ENCODE data around the gene ACVR1B. TPM values are rescaled to one million over a fixed set of nuclear protein-coding genes. Genes with fewer than 3 reads are reported as not detected.

ACVR1B gene
- total RNA-seq, 1 donor, result 10.5 TPM

GRCh38 chr12:52033446-52034140, 82.1 kb downstream of the ACVR1B start:
- H3K36me3 ChIP-seq (ENCODE audit: insufficient read depth, low read length), result no peaks in the 10 kb centered on the region
- peak overlapping the region; percentile 93 for H3K27ac ChIP-seq (ENCODE audit: low read depth, low read length)
- DNase-seq (ENCODE audit: insufficient read length, low spot score, missing footprints), result no peak
- H3K4me2 ChIP-seq (ENCODE audit: insufficient read depth, low read length), result peak overlapping the region; percentile 71
- H3K79me2 ChIP-seq (ENCODE audit: insufficient read depth, low read length), result peaks cover 2% of the 10 kb centered on the region
- no peak overlapping the region for H2AFZ ChIP-seq (ENCODE audit: low read length)
- H3K4me1 ChIP-seq (ENCODE audit: insufficient read depth, low read length), result peaks cover 27% of the 10 kb centered on the region
- H3K27me3 ChIP-seq (ENCODE audit: insufficient read depth, low read length), result no peaks in the 10 kb centered on the region
- no peaks in the 10 kb centered on the region for H3K9me3 ChIP-seq (ENCODE audit: low read depth, low read length)
- no peak for TF ChIP-seq CTCF (IDR thresholded peaks at IDR 0.05; ENCODE audit: extremely low read depth, low read depth, low read length)
- no peaks in the 10 kb centered on the region for H4K20me1 ChIP-seq (ENCODE audit: insufficient read depth, low read length)
- peak overlapping the region; percentile 63 for H3K4me3 ChIP-seq (ENCODE audit: insufficient read depth, low read length)

GRCh38 chr12:52035190-52035589, 83.7 kb downstream of the ACVR1B start:
- no peak overlapping the region for H3K27ac ChIP-seq (ENCODE audit: low read depth, low read length)
- no peaks in the 10 kb centered on the region for H4K20me1 ChIP-seq (ENCODE audit: insufficient read depth, low read length)
- no peak overlapping the region for H2AFZ ChIP-seq (ENCODE audit: low read length)
- DNase-seq (ENCODE audit: insufficient read length, low spot score, missing footprints), result no peak
- H3K4me2 ChIP-seq (ENCODE audit: insufficient read depth, low read length), result no peak overlapping the region
- H3K4me3 ChIP-seq (ENCODE audit: insufficient read depth, low read length), result no peak overlapping the region
- no peaks in the 10 kb centered on the region for H3K9me3 ChIP-seq (ENCODE audit: low read depth, low read length)
- no peaks in the 10 kb centered on the region for H3K27me3 ChIP-seq (ENCODE audit: insufficient read depth, low read length)
- H3K79me2 ChIP-seq (ENCODE audit: insufficient read depth, low read length), result peaks cover 2% of the 10 kb centered on the region
- no peaks in the 10 kb centered on the region for H3K36me3 ChIP-seq (ENCODE audit: insufficient read depth, low read length)
- peaks cover 28% of the 10 kb centered on the region for H3K4me1 ChIP-seq (ENCODE audit: insufficient read depth, low read length)
- TF ChIP-seq CTCF (IDR thresholded peaks at IDR 0.05; ENCODE audit: extremely low read depth, low read depth, low read length), result no peak

- Histone ChIP-seq H2AFZ (ENCODE audit: low read length) (no peak overlapping the region), H3K79me2 (ENCODE audit: insufficient read depth, low read length) (peaks cover 6% of the 10 kb centered on the region), H3K27ac (ENCODE audit: low read depth, low read length) (peak overlapping the region; percentile 69), H3K36me3 (ENCODE audit: insufficient read depth, low read length) (no peaks in the 10 kb centered on the region), H3K4me1 (ENCODE audit: insufficient read depth, low read length) (peaks cover 28% of the 10 kb centered on the region), H4K20me1 (ENCODE audit: insufficient read depth, low read length) (no peaks in the 10 kb centered on the region), H3K4me3 (ENCODE audit: insufficient read depth, low read length) (no peak overlapping the region), H3K4me2 (ENCODE audit: insufficient read depth, low read length) (no peak overlapping the region), H3K9me3 (ENCODE audit: low read depth, low read length) (no peaks in the 10 kb centered on the region), H3K27me3 (ENCODE audit: insufficient read depth, low read length) (no peaks in the 10 kb centered on the region)
- TF ChIP-seq CTCF (IDR thresholded peaks at IDR 0.05; ENCODE audit: extremely low read depth, low read depth, low read length), result no peak
- DNase-seq (ENCODE audit: insufficient read length, low spot score, missing footprints), result no peak
These were observed 84.4 kb downstream of the ACVR1B start for GRCh38 chr12:52035926-52036325.

GRCh38 chr12:52036587-52037171, 85.2 kb downstream of the ACVR1B start:
- Histone ChIP-seq H4K20me1 (ENCODE audit: insufficient read depth, low read length) (no peaks in the 10 kb centered on the region), H3K27me3 (ENCODE audit: insufficient read depth, low read length) (no peaks in the 10 kb centered on the region), H3K4me3 (ENCODE audit: insufficient read depth, low read length) (peak overlapping the region; percentile 65), H3K79me2 (ENCODE audit: insufficient read depth, low read length) (peaks cover 6% of the 10 kb centered on the region), H3K36me3 (ENCODE audit: insufficient read depth, low read length) (no peaks in the 10 kb centered on the region), H3K27ac (ENCODE audit: low read depth, low read length) (peak overlapping the region; percentile 69), H3K4me2 (ENCODE audit: insufficient read depth, low read length) (peak overlapping the region; percentile 72), H3K4me1 (ENCODE audit: insufficient read depth, low read length) (peaks cover 28% of the 10 kb centered on the region), H3K9me3 (ENCODE audit: low read depth, low read length) (no peaks in the 10 kb centered on the region), H2AFZ (ENCODE audit: low read length) (no peak overlapping the region)
- peak; percentile 99 for DNase-seq (ENCODE audit: insufficient read length, low spot score, missing footprints)
- TF ChIP-seq CTCF (IDR thresholded peaks at IDR 0.05; ENCODE audit: extremely low read depth, low read depth, low read length), result no peak

Measured in osteoblast (primary cell).